ENCODE data around the gene ADAMTS20.

- no peak for TF ChIP-seq CTCF (IDR thresholded peaks at IDR 0.05; ENCODE audit: borderline replicate concordance, extremely low read depth, low read length, poor library complexity, severe bottlenecking)
- no peak for TF ChIP-seq EZH2 (IDR thresholded peaks at IDR 0.05; ENCODE audit: borderline replicate concordance, low read depth, low read length, severe bottlenecking)
These were observed 235.5 kb downstream of the ADAMTS20 start for GRCh38 chr12:43316520-43316919.
